Measurements from ENCODE around the gene IER3. TPM values are rescaled to one million over a fixed set of nuclear protein-coding genes. Genes with fewer than 3 reads are reported as not detected.

IER3 gene
- total and polyA plus RNA-seq, 9 of the 15 experiments (the other 6 are each of a cell fraction or from before 2014, with no cell fraction given) = 1.5 to 30.0 (median 11.5) TPM

- TF ChIP-seq, protein P1, sequence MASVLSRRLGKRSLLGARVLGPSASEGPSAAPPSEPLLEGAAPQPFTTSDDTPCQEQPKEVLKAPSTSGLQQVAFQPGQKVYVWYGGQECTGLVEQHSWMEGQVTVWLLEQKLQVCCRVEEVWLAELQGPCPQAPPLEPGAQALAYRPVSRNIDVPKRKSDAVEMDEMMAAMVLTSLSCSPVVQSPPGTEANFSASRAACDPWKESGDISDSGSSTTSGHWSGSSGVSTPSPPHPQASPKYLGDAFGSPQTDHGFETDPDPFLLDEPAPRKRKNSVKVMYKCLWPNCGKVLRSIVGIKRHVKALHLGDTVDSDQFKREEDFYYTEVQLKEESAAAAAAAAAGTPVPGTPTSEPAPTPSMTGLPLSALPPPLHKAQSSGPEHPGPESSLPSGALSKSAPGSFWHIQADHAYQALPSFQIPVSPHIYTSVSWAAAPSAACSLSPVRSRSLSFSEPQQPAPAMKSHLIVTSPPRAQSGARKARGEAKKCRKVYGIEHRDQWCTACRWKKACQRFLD (CRISPR knock-in tag; IDR thresholded peaks at IDR 0.05) = peak; percentile 43; the same call in 1 of the 2 replicates
- TF ChIP-seq, protein P2, sequence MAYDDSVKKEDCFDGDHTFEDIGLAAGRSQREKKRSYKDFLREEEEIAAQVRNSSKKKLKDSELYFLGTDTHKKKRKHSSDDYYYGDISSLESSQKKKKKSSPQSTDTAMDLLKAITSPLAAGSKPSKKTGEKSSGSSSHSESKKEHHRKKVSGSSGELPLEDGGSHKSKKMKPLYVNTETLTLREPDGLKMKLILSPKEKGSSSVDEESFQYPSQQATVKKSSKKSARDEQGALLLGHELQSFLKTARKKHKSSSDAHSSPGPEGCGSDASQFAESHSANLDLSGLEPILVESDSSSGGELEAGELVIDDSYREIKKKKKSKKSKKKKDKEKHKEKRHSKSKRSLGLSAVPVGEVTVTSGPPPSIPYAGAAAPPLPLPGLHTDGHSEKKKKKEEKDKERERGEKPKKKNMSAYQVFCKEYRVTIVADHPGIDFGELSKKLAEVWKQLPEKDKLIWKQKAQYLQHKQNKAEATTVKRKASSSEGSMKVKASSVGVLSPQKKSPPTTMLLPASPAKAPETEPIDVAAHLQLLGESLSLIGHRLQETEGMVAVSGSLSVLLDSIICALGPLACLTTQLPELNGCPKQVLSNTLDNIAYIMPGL (CRISPR knock-in tag; IDR thresholded peaks at IDR 0.05) = no peak
- TF ChIP-seq ZNF217 (CRISPR knock-in tag; IDR thresholded peaks at IDR 0.05) (no peak), DMBX1 (CRISPR knock-in tag; IDR thresholded peaks at IDR 0.05; ENCODE audit: borderline replicate concordance) (no peak), ZBTB9 (CRISPR knock-in tag; IDR thresholded peaks at IDR 0.05) (peak; percentile 67), CBX1 (IDR thresholded peaks at IDR 0.05; ENCODE audit: low read depth) (peak; percentile 48; the same call in 1 of the 2 replicates), HNRNPUL1 (IDR thresholded peaks at IDR 0.05; ENCODE audit: low read length) (peak; percentile 93), ETV6 (IDR thresholded peaks at IDR 0.05; ENCODE audit: borderline replicate concordance in 1 of 2, low read depth in 2 of 2, low read length in 1 of 2) (no peak; a peak in 1 of 4 replicates), ETV6 (CRISPR knock-in tag; IDR thresholded peaks at IDR 0.05; ENCODE audit: borderline replicate concordance) (no peak), FOXA1 (IDR thresholded peaks at IDR 0.05; ENCODE audit: borderline replicate concordance) (no peak), SAFB2 (IDR thresholded peaks at IDR 0.05; ENCODE audit: borderline replicate concordance, low read depth, low read length, severe bottlenecking) (no peak), FOSL1 (tag; conservative IDR thresholded peaks at IDR 0.05) (no peak), ZNF24 (IDR thresholded peaks at IDR 0.05) (no peak), MAFK (IDR thresholded peaks at IDR 0.05; ENCODE audit: low read length) (no peak)
- TF ChIP-seq, protein P3, sequence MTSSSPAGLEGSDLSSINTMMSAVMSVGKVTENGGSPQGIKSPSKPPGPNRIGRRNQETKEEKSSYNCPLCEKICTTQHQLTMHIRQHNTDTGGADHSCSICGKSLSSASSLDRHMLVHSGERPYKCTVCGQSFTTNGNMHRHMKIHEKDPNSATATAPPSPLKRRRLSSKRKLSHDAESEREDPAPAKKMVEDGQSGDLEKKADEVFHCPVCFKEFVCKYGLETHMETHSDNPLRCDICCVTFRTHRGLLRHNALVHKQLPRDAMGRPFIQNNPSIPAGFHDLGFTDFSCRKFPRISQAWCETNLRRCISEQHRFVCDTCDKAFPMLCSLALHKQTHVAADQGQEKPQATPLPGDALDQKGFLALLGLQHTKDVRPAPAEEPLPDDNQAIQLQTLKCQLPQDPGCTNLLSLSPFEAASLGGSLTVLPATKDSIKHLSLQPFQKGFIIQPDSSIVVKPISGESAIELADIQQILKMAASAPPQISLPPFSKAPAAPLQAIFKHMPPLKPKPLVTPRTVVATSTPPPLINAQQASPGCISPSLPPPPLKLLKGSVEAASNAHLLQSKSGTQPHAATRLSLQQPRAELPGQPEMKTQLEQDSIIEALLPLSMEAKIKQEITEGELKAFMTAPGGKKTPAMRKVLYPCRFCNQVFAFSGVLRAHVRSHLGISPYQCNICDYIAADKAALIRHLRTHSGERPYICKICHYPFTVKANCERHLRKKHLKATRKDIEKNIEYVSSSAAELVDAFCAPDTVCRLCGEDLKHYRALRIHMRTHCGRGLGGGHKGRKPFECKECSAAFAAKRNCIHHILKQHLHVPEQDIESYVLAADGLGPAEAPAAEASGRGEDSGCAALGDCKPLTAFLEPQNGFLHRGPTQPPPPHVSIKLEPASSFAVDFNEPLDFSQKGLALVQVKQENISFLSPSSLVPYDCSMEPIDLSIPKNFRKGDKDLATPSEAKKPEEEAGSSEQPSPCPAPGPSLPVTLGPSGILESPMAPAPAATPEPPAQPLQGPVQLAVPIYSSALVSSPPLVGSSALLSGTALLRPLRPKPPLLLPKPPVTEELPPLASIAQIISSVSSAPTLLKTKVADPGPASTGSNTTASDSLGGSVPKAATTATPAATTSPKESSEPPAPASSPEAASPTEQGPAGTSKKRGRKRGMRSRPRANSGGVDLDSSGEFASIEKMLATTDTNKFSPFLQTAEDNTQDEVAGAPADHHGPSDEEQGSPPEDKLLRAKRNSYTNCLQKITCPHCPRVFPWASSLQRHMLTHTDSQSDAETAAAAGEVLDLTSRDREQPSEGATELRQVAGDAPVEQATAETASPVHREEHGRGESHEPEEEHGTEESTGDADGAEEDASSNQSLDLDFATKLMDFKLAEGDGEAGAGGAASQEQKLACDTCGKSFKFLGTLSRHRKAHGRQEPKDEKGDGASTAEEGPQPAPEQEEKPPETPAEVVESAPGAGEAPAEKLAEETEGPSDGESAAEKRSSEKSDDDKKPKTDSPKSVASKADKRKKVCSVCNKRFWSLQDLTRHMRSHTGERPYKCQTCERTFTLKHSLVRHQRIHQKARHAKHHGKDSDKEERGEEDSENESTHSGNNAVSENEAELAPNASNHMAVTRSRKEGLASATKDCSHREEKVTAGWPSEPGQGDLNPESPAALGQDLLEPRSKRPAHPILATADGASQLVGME (CRISPR knock-in tag; IDR thresholded peaks at IDR 0.05) = no peak
- TF ChIP-seq, protein P4, sequence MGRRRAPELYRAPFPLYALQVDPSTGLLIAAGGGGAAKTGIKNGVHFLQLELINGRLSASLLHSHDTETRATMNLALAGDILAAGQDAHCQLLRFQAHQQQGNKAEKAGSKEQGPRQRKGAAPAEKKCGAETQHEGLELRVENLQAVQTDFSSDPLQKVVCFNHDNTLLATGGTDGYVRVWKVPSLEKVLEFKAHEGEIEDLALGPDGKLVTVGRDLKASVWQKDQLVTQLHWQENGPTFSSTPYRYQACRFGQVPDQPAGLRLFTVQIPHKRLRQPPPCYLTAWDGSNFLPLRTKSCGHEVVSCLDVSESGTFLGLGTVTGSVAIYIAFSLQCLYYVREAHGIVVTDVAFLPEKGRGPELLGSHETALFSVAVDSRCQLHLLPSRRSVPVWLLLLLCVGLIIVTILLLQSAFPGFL (CRISPR knock-in tag; IDR thresholded peaks at IDR 0.05) = no peak
Measured at GRCh38 chr6:30725713-30726505, 18.4 kb downstream of the IER3 start (continued).
